Body of pancreas (tissue), 4 donors: ENCODE measurements around the gene BANF2. TPM values are rescaled to one million over a fixed set of nuclear protein-coding genes. Genes with fewer than 3 reads are reported as not detected.
"Not testable (repeated sequence)": the region's sequence is repeated elsewhere in the genome, so short reads cannot be mapped to it uniquely, and the experiment has no call there.

Experiments
- ATAC-seq: fragments of 150-250 bp; one replicate; pipeline ENCODE4 v1.9.1; 2016
- DNase-seq, 4 donors: peaks; one replicate each; pipeline ENCODE4 v3.0.0-alpha.2; 2019
- H3K27ac ChIP-seq, 4 donors: fragments of 200-600 bp; sonication (generic); 1 replicate in 3 of 4; 2 replicates in 1 of 4; pipeline versions ENCODE4 v1.5.1 to v1.6.1; 2016 to 2019; ENCODE audit warnings: mild to moderate bottlenecking in 1 of 4, mixed read lengths in 1 of 4, moderate library complexity in 1 of 4
- H3K27me3 ChIP-seq, 2 donors: fragments of 200-600 bp; sonication (generic); one replicate each; pipeline ENCODE4 v1.6.0; 2016; ENCODE audit warnings: mild to moderate bottlenecking in 1 of 2
- H3K36me3 ChIP-seq, 2 donors: fragments of 200-600 bp; sonication (generic); replicated peaks in 1 of 2; 2 replicates each; pipeline ENCODE4 v1.5.1; 2016; ENCODE audit warnings: low read depth in 2 of 2; ENCODE audit not compliant: insufficient read depth in 1 of 2
- H3K4me1 ChIP-seq: fragments of 200-600 bp; sonication (generic); one replicate; pipeline ENCODE4 v1.6.0; 2016
- H3K4me3 ChIP-seq, 2 donors: fragments of 200-600 bp; sonication (generic); 1 replicate in 1 of 2; 2 replicates in 1 of 2; pipeline ENCODE4 v1.5.1; 2016 to 2019
- H3K9me3 ChIP-seq, 3 donors: fragments of 200-600 bp; sonication (generic); 1 replicate in 2 of 3; 2 replicates in 1 of 3; pipeline ENCODE4 v1.5.1; 2016
- POLR2A ChIP-seq, 3 donors: fragments of 450-650 bp; IDR thresholded peaks; one replicate each; pipeline ENCODE4 v1.6.1; 2016; ENCODE audit warnings: antibody characterized with exemption in 3 of 3, mild to moderate bottlenecking in 2 of 3
- WGBS, 2 donors: methylation state at CpG; one replicate each; pipeline ENCODE4 v1.1.5; 2017; 5-methylcytosine and 5-hydroxymethylcytosine counted together
- intact Hi-C: fragments of 100-400 bp; cut with DNase I; formaldehyde crosslinking; loops from one replicate; pipeline ENCODE4 v1.15.1; 2023
- total RNA-seq, 2 donors: library from RNA; depleted of rRNA; stranded (reverse); fragments of >200 nt; gene quantifications; one replicate each; pipeline ENCODE4 v1.1.0, GENCODE V29; 2016
- TF ChIP-seq, protein P1 (sequence below), 7 experiments: fragments of 450-650 bp in 4 of 7; fragments of 200-600 bp in 3 of 7; sonication (generic) in 3 of 7; IDR thresholded peaks; one replicate each; pipeline ENCODE4 v1.5.1; 2016 to 2019; ENCODE audit warnings: antibody characterized with exemption in 7 of 7

BANF2 gene
- total RNA-seq, 2 donors from 2014 or later, result 4.0 TPM; not detected in 1

DNA sequence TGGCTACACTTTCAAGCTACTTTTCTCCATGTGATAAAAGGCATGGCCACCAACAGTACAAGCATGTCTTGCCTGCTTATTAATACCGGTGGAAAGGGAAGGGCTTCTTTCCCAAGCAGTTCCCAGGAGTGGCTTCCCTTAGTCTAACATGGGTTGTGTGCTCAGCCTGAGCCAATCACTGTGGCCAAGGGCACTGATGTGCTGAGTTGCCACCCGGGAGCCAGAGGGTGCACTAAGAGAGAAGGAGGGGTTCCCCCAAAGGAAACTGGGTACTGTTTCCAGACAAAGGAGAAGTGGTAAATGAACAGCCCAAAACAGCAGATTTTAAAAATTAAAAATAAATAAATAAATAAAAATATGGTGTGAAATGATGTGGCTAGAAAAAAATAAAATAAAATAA lies 68.5 kb downstream of the BANF2 start:
- no peaks in the 10 kb centered on the region for H3K9me3 ChIP-seq
- no peak overlapping the region for H3K4me3 ChIP-seq
- H3K27me3 ChIP-seq, result no peaks in the 10 kb centered on the region
- intact Hi-C loops, result no loop called here
- DNase-seq (no peak), ATAC-seq (no peak)
- TF ChIP-seq, protein P1, sequence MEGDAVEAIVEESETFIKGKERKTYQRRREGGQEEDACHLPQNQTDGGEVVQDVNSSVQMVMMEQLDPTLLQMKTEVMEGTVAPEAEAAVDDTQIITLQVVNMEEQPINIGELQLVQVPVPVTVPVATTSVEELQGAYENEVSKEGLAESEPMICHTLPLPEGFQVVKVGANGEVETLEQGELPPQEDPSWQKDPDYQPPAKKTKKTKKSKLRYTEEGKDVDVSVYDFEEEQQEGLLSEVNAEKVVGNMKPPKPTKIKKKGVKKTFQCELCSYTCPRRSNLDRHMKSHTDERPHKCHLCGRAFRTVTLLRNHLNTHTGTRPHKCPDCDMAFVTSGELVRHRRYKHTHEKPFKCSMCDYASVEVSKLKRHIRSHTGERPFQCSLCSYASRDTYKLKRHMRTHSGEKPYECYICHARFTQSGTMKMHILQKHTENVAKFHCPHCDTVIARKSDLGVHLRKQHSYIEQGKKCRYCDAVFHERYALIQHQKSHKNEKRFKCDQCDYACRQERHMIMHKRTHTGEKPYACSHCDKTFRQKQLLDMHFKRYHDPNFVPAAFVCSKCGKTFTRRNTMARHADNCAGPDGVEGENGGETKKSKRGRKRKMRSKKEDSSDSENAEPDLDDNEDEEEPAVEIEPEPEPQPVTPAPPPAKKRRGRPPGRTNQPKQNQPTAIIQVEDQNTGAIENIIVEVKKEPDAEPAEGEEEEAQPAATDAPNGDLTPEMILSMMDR (IDR thresholded peaks at IDR 0.05), result no peak
- no peak for TF ChIP-seq POLR2A (IDR thresholded peaks at IDR 0.05)
- no peaks in the 10 kb centered on the region for H3K36me3 ChIP-seq
- no peak overlapping the region for H3K27ac ChIP-seq
- 56 to 59% methylated on average over 2 of the region's 2 CpGs for WGBS, 2 donors
- peaks cover 13% of the 10 kb centered on the region for H3K4me1 ChIP-seq

DNA sequence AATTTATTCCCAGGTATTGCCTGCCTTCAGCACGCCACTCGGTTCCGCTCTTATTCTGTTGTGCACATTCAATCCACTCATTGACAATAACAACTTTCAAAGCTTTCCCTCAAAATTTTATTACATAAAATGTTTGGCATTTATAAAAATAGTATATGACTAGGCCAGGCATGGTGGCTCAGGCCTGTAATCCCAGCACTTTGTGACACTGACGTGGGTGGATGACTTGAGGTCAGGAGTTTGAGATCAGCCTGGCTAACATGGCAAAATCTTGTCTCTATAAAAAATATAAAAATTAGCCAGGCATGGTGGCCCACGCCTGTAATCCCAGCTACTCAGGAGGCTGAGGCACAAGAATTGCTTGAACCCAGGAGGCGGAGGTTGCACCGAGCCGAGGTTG lies 70.0 kb downstream of the BANF2 start:
- H3K4me3 ChIP-seq, H3K27me3 ChIP-seq, H3K36me3 ChIP-seq, H3K9me3 ChIP-seq, H3K4me1 ChIP-seq, ATAC-seq, intact Hi-C loops, DNase-seq, H3K27ac ChIP-seq: not testable (repeated sequence)
- WGBS, 2 donors, result 98 to 99% methylated on average over 8 of the region's 8 CpGs

DNA sequence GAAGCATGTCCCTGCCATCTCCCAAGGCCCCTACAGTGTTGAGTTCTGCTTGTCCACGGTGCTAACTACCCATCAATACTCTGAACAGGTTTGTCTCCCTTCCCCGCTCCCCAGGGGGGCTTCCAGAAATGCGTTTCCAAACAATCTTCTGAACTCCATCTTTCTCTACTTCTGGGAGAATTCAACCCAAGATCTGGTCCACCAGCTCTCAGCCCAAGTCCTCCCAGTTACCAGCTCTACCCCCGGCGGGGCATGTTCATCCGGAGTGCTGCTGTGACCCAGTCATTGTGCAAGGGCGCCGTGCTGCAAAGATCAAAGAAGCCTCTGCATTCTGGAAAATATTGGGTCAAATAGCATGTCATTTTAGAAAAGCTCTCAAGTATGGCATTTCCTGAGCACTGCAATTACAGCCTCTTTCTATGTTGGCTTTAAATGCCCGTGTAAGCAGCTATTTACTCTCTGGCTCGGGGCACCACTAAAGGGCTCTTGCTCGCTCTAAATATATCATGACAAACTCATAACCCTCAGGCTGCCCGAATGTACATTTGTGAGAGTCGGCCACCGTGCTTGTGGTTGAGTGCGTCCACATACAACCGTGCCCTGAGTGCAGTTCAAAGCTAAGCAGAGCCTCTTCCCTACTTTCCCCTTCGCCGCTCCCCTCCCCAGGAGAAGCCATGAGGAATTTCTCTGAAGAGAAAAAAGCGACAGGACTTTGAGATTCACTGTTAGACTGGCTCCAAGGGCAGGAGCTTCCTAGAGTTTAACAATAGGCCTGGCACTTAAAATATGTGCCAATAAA lies 71.6 kb downstream of the BANF2 start:
- Histone ChIP-seq H3K27me3 (no peaks in the 10 kb centered on the region), H3K4me3 (no peak overlapping the region), H3K27ac (no peak overlapping the region), H3K36me3 (no peaks in the 10 kb centered on the region), H3K9me3 (no peaks in the 10 kb centered on the region), H3K4me1 (peaks cover 7% of the 10 kb centered on the region)
- ATAC-seq, result no peak
- no peak for DNase-seq
- 78 to 89% methylated on average over 19 of the region's 19 CpGs for WGBS, 2 donors
- intact Hi-C loops, result no loop called here
- TF ChIP-seq, protein P1 (IDR thresholded peaks at IDR 0.05), result no peak
- TF ChIP-seq POLR2A (IDR thresholded peaks at IDR 0.05), result no peak

DNA sequence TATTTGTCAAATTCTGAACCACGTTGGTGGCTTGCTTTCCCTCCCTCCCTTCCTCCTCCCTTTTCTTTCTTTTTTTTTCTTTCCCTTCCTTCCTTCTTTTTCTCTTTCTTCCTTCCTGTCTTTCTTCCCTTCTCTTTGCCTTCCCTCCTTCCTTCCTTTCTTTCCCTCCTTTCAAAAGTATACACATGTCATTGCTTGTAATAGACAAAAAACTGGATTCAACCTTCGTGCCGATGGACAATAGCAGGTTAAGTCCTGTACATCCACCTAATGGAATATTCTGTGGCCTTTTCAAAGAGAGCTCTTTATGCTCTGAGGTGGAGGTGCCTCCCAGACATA lies 72.2 kb downstream of the BANF2 start:
- H3K27ac ChIP-seq, result no peak overlapping the region
- H3K36me3 ChIP-seq, result no peaks in the 10 kb centered on the region
- H3K9me3 ChIP-seq, result no peaks in the 10 kb centered on the region
- intact Hi-C loops, result no loop called here
- DNase-seq (no peak), ATAC-seq (no peak)
- peaks cover 7% of the 10 kb centered on the region for H3K4me1 ChIP-seq
- no peaks in the 10 kb centered on the region for H3K27me3 ChIP-seq
- H3K4me3 ChIP-seq, result no peak overlapping the region
- WGBS, 2 donors, result 60 to 63% methylated on average over 3 of the region's 3 CpGs
- TF ChIP-seq POLR2A (IDR thresholded peaks at IDR 0.05), result no peak
- TF ChIP-seq, protein P1 (IDR thresholded peaks at IDR 0.05), result no peak

DNA sequence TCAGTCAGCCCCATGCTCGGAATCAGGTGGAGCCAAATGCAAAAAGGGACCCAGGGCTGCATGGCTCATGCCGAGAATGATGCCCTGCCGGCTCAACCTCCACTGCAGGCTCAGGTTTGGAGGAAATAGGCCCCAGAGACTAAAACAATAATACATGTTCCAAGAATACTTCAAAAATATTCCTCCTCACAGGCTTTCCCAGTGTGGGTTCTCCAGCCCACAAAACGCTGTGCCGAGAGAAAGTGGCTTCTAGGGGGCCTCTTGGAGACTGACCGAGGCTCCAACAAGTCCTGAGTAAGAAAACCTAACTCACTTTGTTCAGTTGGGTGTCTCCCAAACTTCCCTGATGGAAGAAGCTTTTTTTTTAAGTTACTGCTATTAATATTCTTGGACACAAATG lies 73.9 kb downstream of the BANF2 start:
- no peaks in the 10 kb centered on the region for H3K27me3 ChIP-seq
- DNase-seq, result no peak
- TF ChIP-seq, protein P1 (IDR thresholded peaks at IDR 0.05), result no peak
- no peak for TF ChIP-seq POLR2A (IDR thresholded peaks at IDR 0.05)
- no peak overlapping the region for H3K27ac ChIP-seq
- no peaks in the 10 kb centered on the region for H3K9me3 ChIP-seq
- ATAC-seq, result no peak
- no peaks in the 10 kb centered on the region for H3K36me3 ChIP-seq
- intact Hi-C loops, result no loop called here
- peaks cover 7% of the 10 kb centered on the region for H3K4me1 ChIP-seq
- WGBS, 2 donors, result 97 to 100% methylated on average over 6 of the region's 6 CpGs
- no peak overlapping the region for H3K4me3 ChIP-seq
